HL-60 (cell line): ENCODE data around the gene FGGY.

Experiments
- DNase-seq, 2 experiments: peaks; one replicate each; pipeline ENCODE4 v3.0.0-alpha.2; 2010 to 2020; ENCODE audit warnings: low read depth in 1 of 2, low spot score in 1 of 2
- H3K27ac ChIP-seq: fragments of 250-450 bp; sonication (Bioruptor Pico); replicated peaks from 2 replicates; pipeline ENCODE4 v1.5.1; 2020; ENCODE audit warnings: mild to moderate bottlenecking, moderate library complexity
- H3K27me3 ChIP-seq: fragments of 250-450 bp; sonication (Bioruptor Pico); 2 replicates; pipeline ENCODE4 v1.5.1; 2021; ENCODE audit warnings: mild to moderate bottlenecking, moderate library complexity; ENCODE audit not compliant: insufficient read depth, poor library complexity, severe bottlenecking
- H3K4me3 ChIP-seq: replicated peaks from 2 replicates; pipeline ENCODE4 v1.5.1; 2011; ENCODE audit warnings: mild to moderate bottlenecking, control low read depth, low read length; ENCODE audit not compliant: insufficient read depth
- GABPA ChIP-seq: IDR thresholded peaks from 2 replicates; pipeline ENCODE4 v1.6.1; 2012; ENCODE audit warnings: low read depth
- POLR2AphosphoS5 ChIP-seq: IDR thresholded peaks from 2 replicates; pipeline ENCODE4 v1.6.1; 2012; ENCODE audit warnings: low read depth
- SPI1 ChIP-seq: IDR thresholded peaks from 2 replicates; pipeline ENCODE4 v1.6.1; 2012; ENCODE audit warnings: low read depth, mild to moderate bottlenecking, borderline replicate concordance
- TF ChIP-seq, protein P1 (sequence below): IDR thresholded peaks from one replicate; pipeline ENCODE4 v1.5.1; 2011; ENCODE audit warnings: low read length, control low read depth, inconsistent platforms; ENCODE audit not compliant: insufficient read depth
- TF ChIP-seq, protein P2 (sequence below): IDR thresholded peaks from 2 replicates; pipeline ENCODE4 v1.6.1; 2012; ENCODE audit warnings: low read depth; ENCODE audit not compliant: insufficient replicate concordance

The FGGY gene

DNA sequence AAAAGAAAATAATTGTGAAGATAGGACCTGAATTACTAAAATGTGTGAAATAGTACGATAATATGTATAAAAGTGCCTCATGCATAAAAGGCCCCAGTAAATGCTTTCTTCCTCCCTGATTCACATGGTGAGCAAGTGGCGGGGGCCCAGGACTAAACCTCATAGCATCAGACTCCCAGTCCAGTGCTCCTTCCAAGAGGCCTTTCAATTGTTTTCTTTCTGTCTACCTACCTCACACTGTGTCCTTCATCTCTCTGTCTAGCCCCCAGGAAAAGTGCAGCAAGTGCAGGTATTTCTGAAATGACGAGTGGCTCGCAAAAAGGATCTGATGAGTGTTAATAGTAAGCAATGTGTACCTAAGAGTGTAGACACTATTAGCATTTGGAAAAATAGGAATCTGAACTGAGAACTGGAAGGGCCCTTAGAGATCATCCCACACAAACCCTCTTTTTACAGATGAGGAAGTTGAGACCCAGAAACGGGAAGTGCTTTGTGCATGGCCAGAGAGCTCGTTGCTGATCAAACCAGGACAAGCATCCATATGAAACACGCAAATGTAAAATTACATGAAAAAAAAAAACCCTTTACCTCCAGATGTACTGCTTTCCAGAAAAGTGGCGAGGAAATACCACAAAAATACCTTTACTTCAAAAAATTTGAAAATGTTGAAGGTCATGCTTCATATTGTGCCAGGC, 399.7 kb downstream of the FGGY start:
- H3K27me3 ChIP-seq: no peaks in the 10 kb centered on the region
- DNase-seq: peak; percentile 88 to 90
- peak overlapping the region; percentile 92 for H3K27ac ChIP-seq
- H3K4me3 ChIP-seq: no peak overlapping the region
- no peak for TF ChIP-seq POLR2AphosphoS5
- TF ChIP-seq SPI1: peak; percentile 100
- TF ChIP-seq, protein P1, sequence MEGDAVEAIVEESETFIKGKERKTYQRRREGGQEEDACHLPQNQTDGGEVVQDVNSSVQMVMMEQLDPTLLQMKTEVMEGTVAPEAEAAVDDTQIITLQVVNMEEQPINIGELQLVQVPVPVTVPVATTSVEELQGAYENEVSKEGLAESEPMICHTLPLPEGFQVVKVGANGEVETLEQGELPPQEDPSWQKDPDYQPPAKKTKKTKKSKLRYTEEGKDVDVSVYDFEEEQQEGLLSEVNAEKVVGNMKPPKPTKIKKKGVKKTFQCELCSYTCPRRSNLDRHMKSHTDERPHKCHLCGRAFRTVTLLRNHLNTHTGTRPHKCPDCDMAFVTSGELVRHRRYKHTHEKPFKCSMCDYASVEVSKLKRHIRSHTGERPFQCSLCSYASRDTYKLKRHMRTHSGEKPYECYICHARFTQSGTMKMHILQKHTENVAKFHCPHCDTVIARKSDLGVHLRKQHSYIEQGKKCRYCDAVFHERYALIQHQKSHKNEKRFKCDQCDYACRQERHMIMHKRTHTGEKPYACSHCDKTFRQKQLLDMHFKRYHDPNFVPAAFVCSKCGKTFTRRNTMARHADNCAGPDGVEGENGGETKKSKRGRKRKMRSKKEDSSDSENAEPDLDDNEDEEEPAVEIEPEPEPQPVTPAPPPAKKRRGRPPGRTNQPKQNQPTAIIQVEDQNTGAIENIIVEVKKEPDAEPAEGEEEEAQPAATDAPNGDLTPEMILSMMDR: no peak
- TF ChIP-seq, protein P2, sequence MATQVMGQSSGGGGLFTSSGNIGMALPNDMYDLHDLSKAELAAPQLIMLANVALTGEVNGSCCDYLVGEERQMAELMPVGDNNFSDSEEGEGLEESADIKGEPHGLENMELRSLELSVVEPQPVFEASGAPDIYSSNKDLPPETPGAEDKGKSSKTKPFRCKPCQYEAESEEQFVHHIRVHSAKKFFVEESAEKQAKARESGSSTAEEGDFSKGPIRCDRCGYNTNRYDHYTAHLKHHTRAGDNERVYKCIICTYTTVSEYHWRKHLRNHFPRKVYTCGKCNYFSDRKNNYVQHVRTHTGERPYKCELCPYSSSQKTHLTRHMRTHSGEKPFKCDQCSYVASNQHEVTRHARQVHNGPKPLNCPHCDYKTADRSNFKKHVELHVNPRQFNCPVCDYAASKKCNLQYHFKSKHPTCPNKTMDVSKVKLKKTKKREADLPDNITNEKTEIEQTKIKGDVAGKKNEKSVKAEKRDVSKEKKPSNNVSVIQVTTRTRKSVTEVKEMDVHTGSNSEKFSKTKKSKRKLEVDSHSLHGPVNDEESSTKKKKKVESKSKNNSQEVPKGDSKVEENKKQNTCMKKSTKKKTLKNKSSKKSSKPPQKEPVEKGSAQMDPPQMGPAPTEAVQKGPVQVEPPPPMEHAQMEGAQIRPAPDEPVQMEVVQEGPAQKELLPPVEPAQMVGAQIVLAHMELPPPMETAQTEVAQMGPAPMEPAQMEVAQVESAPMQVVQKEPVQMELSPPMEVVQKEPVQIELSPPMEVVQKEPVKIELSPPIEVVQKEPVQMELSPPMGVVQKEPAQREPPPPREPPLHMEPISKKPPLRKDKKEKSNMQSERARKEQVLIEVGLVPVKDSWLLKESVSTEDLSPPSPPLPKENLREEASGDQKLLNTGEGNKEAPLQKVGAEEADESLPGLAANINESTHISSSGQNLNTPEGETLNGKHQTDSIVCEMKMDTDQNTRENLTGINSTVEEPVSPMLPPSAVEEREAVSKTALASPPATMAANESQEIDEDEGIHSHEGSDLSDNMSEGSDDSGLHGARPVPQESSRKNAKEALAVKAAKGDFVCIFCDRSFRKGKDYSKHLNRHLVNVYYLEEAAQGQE: no peak
- TF ChIP-seq GABPA: no peak

DNA sequence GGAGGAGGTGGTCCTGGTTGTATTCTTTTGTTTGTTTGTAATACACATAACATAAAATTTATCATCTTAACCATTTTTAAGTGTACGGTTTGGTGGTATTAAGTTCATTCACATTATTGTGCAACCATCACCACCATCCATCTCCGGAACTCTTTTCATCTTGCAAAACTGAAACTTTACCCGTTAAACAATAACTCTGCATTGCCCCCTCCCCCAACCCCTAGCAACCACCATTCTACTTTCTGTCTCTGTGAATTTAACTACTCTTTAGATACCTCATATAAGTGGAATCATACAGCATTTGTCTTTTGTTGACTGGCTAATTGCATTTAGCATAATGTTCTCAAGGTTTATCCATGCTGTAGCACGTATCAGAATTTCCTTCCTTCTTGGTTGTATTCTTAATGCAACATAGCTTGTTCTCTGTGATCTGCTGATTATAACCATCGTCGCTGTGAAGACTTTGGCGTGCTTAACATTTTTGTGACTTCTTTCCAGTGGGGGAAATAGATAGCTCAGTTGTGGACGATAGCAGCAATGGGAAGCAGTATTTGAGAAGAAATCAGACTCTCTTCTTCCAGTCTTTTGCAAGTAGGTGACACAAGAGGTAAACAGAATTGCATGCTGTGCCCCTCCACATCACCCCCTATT, 400.4 kb downstream of the FGGY start:
- TF ChIP-seq, protein P1: no peak
- peak; percentile 9; the same call in 1 of the 2 replicates for TF ChIP-seq POLR2AphosphoS5
- Histone ChIP-seq H3K27ac (peak overlapping the region; percentile 92), H3K27me3 (no peaks in the 10 kb centered on the region), H3K4me3 (no peak overlapping the region)
- DNase-seq: peak; percentile 80 to 81

DNA sequence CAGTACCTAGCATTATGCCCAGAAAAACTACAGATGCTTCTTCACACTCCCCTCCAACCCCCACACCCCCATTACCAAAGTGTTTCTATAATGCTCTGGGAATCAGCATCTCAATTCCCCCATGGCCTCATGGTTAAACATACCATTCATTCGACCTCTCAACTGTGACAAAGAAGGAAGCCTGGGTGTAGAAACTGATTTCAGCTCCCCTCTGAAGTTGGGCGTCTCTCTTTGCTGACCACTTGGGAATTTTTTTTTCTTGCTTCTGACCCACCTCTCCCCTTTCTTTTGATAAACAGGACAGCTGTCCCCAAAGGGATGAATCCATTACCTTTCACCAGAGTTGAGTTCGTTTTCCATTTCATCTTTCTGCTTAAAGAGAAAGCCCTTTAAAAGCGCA, 401.5 kb downstream of the FGGY start:
- Histone ChIP-seq H3K27ac (peak overlapping the region; percentile 92), H3K27me3 (no peaks in the 10 kb centered on the region)
- TF ChIP-seq SPI1 (no peak), POLR2AphosphoS5 (no peak), GABPA (no peak)
- TF ChIP-seq, protein P1: no peak
- TF ChIP-seq, protein P2: no peak

More for the DNA sequence above, 401.5 kb downstream of the FGGY start:
- no peak overlapping the region for H3K4me3 ChIP-seq
- DNase-seq: no peak
